ENCODE results near the gene ROCK2.

The ROCK2 gene

DNA sequence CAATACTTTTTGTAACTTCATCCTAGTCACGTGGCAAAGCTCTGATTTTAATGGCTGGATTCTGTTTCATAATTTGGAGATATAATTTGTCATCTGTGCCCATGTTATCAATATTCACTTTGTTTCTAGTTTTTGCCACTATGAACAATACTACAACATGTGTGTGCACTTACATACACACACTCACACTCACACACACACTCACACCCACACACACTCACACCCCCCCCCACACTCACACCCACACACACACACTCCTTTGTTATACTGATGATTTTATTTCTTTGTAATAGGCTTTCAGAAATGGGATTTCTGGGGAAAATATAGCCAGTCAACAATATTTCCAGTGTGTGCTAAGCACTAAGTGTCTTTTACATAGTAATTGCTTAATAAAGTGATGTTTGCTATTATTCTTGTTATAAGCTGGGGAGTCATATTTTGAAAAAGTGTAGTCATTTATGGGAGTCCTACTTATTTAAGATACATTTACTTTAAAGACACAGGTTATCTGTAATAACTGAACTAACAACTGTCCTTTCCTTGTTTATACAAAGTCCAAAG is 22.8 kb upstream of the ROCK2 start:
- no peak for DNase-seq (ENCODE audit: low read depth)

DNA sequence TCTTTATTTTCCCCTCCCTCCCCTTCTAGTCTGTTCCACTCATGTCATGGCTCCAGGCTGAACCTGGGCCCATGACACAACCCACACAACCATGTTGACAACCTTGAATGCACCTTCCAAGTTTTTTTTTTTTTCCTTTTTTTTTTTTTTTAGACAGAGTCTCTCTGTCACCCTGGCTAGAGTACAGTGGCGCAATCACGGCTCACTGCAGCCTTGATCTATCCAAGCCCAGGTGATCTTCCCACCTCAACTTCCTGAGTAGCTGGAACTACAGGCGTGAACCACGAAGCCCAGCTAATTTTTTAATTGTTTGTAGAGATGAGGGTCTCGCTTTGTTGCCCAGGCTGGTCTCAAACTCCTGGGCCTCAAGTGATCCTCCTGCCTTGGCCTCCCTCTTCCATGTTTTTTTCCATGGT is 21.9 kb upstream of the ROCK2 start:
- DNase-seq (ENCODE audit: low read depth): no peak

DNA sequence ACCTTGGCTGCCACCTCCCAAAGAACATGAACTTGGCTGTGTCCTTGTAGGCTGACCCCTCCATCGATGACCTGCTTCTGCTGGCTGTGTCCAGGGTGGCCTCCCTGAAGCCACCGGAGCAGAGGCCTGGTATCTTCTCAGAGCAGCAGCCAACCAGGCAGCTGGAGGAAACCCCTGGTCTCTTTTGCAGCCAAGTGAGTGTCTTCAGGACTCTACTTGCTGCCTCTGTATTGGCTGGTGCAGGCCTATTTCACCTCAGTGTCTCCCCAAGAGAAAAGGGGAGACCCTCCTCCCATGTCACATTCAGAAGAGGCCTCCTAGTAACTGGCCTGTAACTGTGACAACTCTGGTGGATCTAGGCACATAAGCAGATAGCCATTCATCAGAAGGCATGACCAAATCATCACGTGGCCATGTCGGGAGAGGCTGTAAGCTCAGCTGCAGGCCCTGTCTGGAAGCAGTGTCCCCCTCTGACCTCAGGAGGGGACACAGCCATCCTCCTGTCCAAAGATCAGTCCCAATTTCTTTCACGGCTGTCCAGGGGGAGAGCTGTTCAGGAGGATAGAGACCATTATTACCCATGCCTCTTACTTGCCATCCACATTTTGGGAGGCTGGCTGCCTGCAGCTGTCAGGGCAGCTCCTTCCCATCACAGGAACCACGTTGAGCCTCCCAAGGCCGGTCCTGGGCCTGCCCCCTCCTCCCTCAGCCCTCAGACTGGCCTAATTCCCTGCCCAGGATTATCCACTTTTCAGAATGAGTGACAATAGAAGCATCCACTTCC is 20.9 kb upstream of the ROCK2 start:
- DNase-seq (ENCODE audit: low read depth): no peak

DNA sequence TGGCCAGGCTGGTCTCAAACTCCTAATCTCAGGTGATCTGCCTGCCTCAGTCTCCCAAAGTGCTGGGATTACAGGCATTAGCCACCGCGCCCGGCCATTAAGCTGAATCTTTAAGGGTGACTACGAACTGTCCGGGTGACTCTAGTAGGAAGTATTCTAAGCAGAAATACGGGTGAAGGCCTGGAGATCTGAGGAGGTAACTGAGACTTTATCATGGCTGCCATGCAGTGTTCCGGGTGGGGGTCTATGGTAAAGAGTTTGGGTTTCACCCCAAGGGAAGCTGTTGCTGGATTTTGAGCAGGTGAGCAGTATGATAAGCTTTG is 20.1 kb upstream of the ROCK2 start:
- no peak for DNase-seq (ENCODE audit: low read depth)

DNA sequence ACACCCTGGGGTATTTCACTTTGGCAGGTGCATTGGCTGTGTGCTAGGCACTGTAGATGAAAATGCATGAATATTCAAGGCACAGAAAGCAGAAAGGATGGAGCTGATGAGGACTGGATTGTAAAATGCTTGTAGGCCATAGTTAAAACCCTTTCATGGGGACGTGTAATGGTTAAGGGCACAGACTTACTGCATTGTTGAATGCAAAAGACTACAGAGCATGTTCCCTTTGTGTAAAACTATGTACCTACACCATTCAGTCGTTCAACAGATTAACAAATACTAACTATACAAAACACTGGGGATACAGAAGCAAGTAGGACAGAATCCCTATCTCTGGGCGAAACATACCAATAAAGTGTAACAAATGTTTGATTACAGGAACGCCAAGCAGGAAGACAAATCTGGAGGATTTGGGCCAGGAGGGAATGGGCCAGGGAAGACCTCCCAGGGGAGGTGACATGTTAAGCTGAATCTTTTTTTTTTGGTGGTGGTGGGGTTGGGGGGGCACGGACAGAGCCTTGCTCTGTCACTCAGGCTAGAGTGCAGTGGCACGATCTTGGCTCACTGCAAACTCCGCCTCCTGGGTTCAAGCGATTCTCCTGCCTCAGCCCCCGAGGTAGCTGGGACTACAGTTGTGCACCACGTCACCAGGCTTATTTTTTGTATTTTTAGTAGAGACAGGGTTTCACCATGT is 19.6 kb upstream of the ROCK2 start:
- DNase-seq (ENCODE audit: low read depth): no peak

DNA sequence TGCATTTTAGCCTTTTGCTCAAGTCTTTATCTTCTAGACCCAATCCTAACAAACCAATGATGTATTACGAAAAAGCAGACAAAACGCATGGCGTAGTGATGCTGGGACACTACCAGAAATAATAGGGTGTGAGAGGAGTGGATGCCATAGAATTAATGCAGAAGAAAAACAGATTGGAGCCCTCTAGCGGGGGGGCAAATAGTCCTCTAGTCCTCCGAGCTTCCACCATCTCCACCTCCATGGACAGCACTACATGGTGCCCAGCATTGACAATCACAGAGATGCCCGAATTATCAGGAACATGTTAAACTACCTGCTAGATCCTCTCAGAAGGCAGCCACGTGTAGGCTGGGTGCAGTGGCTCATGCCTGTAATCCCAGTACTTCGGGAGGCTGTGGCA is 15.4 kb upstream of the ROCK2 start:
- no peak for DNase-seq (ENCODE audit: low read depth)

DNA sequence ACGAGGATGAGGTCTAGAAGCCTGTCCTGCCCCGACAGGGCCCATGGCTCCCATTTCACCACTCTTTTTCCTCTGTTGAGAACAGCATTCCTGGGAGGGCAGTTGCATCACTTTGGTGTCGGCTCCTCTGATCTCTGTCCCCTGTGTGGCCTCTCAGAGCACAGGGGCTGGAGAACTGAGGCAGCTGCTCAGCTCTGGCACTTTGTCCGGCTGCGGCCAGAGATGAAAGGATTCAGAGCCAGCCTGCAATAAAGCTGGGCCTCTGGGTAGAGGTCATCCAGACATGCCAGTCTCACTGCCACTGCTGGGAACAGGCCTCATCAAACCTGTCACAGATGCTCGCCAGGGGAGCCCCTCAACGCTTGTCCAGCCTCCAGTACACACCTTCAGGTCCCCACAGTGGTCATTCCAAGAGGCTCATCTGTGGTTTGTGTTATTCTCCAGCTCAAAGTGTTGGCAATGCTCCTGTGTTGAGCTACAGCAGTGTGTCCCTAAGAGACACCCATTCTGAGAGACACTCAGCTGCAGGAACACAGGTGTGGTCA is 13.1 kb upstream of the ROCK2 start:
- DNase-seq (ENCODE audit: low read depth): no peak

DNA sequence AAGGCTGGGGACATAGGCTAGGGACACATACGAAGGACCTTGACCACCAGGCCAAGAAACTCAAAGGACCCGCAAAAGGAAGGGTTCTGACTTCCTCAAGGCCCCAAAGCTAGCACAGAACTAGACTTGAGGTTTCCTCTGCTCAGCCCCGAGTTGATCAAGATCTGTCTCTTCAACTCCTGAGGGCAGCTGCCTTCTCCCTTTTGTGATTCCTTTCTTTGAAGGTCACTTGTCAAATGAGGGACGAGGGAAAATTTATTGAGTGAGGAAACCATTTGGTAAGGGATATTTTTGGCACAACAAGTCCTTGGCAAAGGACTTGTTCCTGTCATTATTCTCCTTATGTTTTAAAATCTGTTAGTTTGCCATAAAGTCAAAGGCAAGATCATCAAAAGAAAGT is 12.3 kb upstream of the ROCK2 start:
- no peak for DNase-seq (ENCODE audit: low read depth)

DNA sequence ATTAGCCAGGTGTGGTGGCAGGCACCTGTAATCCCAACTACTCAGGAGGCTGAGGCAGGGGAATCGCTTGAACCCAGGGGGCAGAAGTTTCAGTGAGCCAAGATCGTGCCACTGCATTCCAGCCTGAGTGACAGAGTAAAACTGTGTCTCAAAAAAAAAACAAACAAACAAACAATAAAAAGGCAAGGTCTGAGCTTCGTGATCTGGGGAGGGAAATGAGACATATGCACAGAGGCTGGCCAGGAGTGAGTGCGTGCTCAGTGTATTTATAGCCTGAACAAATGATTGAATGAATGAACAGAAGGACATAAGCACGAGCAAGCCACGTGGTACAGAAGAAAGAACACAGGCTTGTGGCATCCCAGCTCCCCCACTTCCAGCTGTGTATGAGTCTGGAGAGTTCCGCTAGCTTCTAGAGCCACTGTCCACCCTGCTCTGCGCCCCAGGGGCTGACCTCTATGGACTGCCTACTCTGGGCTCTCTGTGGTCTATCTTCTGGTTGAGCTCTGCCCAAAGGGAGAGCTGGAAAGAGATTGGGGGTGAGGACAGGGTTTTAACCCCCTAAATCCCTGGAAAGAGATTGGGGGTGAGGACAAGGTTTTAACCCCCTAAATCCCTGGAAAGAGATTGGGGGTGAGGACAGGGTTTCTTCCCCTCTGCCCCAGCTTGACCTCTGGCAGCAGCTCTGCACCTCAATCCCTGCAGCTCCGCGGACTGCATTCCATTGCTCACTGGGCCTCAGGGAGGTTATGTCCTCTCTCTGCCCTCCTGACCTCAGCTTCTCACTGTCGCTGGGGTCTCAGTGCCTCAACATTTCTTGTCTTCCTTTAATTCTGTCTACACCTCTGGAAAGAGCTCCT is 11.0 kb upstream of the ROCK2 start:
- DNase-seq (ENCODE audit: low read depth): no peak

DNA sequence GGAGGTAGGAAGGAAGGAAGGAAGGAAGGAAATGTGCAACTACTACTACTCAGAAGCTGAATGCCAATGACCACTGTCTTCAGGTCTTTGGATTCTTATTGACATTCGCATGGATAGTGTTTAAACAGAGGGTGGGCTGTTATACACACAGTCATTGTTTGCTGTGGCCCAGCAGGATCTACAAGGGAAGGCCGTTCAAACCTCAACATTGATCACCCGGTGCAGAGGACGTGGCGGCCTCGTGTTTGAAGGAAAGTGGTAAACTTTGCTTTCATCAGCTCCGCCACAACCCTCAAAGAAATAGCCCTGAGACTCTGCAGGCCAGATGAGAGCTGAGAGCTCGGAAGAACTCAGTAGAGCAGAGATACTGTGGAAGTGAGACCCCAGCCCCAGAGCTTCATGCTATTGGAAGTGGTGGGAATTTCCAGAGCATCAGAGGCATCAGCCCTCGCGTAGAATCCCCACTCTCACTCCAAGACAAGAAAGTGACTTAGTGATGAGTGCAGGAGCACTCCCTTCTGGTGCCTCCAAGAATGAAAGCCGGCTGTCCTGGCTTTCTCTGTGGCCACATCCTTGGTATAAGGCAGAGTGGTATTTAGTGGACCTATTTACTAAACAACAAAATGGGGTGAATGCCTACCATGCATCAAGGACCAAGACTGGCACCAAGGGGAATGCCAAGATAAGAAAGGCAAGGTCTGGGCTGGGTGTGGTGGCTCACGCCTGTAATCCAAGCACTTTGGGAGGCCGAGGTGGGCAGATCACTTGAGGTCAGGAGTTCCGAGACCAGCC is 10.1 kb upstream of the ROCK2 start:
- DNase-seq (ENCODE audit: low read depth): no peak

DNA sequence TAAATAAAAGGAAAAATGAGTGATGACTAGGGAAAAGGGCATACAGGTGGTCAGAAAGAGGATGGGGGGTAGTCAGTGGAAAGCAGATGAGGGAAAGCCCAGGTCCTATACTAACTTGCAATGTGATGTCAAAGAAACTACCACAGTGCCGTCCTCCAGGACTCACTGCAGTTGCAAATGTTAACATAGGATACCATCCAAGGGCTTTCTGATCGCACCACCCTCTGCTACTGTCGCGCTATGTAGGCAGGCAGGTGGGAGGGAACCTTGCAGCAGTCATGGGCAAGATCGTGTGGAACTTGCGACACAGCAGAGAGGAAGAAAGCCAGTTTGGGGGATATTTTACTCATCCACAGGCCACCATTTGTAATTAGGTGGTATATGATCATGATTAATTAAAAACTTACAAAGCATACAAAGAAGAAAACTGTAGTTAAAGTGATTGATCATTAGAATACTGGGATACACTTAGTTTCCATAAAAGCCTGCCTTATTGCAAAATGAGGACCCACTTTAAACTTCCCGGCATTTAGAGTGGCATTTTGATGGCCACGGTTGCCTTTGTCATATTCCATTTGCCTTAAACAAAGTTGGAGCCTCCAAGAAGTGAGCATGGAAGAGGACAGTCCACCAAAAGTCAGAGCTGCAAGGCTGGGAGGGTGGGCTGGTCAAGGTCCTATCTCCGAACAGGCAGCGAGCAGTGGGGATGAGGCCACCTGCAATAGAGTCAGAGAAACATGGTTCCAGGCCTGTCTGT is 8.5 kb upstream of the ROCK2 start:
- DNase-seq (ENCODE audit: low read depth): no peak

DNA sequence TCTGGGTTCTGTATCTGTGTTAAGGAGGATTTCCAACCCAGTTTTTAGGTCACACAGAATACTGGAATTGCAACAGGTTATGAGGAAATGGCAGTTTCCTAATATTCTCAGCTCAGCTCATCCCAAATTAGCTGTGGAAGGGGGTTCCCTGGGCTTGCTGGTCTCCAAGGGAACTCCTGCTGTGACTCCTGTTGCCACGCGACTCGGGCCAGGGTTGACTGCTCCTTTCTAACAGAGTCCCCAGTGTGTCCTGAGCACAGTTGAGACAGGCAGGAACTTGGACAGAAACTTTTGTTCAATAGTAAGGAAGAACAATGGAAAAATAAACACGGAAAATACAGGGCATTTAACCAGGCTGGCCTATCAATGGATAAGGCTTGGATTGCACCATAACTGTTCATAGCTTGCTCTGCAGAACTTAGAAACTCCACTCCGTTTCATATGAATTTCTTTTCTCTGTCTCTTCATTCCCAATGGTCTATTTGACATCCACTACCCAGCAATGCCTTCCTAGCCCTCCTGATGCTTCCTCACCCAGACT is 3.8 kb upstream of the ROCK2 start:
- no peak for DNase-seq (ENCODE audit: low read depth)

DNA sequence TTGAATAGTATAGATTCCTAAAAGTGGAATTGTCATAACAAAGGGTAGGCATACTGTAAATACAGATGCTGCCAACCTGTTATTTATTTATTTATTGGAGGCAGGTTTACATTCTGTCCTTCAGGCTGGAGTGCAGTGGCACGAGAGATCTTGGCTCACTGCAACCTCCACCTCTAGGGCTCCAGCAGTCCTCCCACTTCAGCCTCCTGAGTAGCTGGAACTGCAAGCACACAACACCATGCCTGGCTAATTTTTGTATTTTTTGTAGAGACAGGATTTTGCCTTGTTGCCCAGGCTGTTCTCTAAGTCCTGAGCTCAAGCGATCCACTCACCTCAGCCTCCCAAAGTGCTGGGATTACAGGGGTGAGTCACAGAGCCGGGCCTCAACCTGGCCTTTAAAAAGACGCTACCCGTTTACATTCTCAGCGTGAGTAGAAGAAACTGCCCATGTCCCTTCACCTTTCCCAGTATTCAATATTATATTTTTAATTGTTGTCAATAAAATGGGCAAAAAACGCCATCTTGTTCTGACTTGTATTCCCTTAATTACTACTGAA is 3.0 kb upstream of the ROCK2 start:
- no peak for DNase-seq (ENCODE audit: low read depth)

DNA sequence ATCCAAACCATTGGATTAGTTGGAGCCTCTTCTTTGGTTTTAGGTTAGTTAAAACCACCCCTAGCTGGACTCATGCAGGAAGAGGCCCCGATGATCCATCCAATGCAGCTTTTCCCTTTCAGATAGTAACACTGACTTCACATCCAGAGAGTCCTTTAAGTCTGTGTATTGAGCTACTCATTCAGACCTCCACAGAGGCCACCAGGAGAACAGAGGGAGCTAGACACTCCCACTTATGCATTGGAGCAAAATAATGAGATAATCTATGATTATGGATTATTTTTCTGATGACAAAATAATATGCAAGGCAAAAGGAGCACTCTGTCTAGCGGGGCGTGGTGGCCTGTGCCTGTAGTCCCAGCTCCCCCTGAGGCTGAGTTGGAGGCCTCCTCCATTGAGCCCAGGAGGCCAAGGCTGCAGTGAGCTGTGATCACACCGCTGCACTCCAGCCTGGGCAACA is 1.6 kb upstream of the ROCK2 start:
- DNase-seq (ENCODE audit: low read depth): no peak

DNA sequence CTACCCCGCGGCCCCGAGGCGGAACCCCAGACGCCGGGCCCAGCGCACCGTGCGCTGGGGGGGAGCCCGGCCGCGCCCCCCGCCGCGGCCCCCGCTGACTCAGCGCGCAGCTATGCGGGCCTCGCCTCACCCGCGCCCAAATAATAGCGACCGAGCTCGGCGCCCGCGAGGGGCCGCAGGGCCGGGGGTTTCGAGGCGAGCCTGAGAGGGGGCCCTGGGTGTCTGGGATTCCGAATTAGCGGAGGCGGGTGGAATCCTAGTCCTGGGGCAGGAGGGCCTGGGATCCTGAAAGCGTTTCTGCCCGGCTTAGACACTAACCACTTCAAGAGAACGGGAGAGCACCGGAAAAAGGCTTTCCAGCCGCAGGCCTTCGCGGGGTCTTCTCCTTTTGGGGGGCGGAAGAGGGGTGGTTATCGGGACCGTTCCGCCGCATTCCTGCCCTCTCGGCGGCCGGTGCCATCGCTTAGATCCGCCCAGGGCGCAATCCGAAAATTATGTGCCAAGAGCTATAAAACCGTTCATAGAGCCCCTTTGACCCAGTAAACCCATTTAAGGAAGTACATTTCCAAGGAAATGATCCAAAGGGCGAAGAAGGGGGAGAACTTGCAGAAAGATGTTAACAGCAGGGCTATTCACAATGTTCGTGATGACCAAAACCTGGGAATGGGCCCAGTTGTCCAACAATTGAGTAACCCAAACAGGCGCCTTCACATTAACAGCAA is 681 bp upstream of the ROCK2 start:
- no peak for DNase-seq (ENCODE audit: low read depth)

DNA sequence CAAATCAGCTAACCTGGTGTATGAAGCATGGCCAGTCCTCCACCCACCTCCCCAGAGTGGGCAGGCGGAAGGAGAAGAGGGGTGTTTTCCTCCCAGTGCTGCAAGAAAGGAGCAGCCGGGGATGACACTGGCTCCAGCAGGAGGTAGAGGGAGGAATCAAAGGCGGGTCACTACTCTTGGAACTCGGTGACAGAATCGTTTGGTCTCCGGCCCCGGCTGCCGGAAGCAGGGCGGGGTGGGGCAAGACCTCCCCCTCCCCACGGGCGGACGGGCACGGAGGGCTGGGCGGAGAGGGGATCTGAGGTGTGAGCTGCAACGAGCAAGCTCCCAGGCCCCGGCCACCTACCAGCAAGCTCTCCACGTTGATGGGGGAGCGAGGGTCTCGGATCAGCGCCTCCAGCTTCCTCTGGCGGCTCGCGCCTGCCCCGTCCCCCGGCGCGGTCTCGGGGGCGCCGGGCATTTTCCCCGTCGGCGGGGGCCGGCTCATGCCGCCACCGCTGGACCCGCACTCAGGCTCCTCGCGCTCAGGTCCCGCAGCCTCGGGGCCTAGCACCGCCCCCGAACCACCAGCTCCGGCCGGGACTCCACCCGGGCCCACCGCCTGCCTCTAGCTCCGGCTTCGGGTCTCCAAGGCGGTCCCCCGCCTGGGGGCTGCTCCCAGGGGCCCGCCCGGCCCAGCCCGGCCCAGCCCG is 640 bp downstream of the ROCK2 start:
- peak; percentile 1 for DNase-seq (ENCODE audit: low read depth)

DNA sequence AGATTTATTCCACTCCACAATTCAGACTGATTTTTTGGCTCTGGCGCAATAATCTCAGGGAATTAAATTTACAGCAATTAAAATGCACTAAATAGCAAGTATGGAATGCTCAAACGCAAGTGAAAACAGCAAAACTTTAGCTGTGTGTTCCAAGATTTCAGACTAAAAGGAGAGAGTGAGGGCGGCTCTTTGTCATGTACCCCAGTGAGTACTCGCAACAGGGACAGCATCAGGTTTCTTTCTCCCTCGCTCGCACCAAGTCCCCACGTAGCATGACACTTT is 1.1 kb downstream of the ROCK2 start:
- DNase-seq (ENCODE audit: low read depth): no peak

DNA sequence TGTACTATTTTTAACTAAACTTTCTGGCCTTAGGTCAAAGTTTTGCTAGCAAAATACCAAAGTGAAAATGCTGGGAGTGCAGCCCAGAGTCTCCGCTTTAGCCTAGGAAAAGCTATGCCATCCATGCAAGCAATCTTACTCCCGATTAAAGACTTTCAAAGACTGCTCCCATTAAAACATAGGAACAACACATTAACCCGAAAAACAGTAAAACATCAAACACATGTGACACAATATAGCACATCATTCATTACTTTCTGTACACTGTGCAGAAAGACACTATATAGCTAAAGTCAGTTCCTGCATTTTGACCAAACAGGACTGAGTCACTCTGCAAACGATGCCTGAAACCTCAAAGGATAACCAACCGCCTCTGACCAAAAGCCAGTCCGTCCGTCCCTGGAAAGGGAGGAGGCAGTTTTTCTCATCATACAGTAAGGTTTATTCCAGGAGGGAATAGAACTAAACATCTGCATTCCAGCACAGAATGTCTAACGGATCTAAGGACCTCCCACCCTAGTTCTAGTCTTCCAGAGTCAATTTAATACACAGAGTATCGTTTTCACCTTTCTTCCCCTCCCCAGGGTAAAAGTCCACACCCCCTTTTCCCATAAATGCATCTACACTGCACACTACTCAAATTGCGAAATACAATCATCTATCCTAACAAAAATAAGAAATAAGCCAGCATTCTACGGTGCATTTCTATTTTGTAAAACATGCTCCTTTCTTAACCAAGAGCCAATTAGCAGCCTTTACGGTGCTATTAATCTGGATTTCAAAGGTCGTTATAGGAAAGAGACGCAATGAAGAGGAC is 1.7 kb downstream of the ROCK2 start:
- no peak for DNase-seq (ENCODE audit: low read depth)
